ENCODE measurements around the gene A2M. TPM values are rescaled to one million over a fixed set of nuclear protein-coding genes. Genes with fewer than 3 reads are reported as not detected.

The A2M gene
- total RNA-seq, 1 donor from 2014 or later, result 1.1 TPM

- no peak for TF ChIP-seq CTCF (IDR thresholded peaks at IDR 0.05; ENCODE audit: insufficient read depth, low read length, severe bottlenecking)
- FAIRE-seq (no peak), DNase-seq (ENCODE audit: low read depth) (peak; percentile 12)
- Histone ChIP-seq H3K4me3 (ENCODE audit: low read depth, low read length) (no peak overlapping the region), H3K27me3 (ENCODE audit: control insufficient read depth, insufficient read depth, low read length) (no peaks in the 10 kb centered on the region), H3K36me3 (ENCODE audit: control insufficient read depth, insufficient read depth, low read length) (no peaks in the 10 kb centered on the region)
Measured at GRCh38 chr12:9118158-9118557, 2.4 kb upstream of the A2M start.

- FAIRE-seq, result no peak
- DNase-seq (ENCODE audit: low read depth), result peak; percentile 69
- H3K4me3 ChIP-seq (ENCODE audit: low read depth, low read length), result no peak overlapping the region
Measured at GRCh38 chr12:9114946-9115345, 773 bp downstream of the A2M start.

GRCh38 chr12:9113987-9114309 lies 1.8 kb downstream of the A2M start:
- no peak overlapping the region for H3K4me3 ChIP-seq (ENCODE audit: low read depth, low read length)
- DNase-seq (ENCODE audit: low read depth) (no peak), FAIRE-seq (no peak)
- no peak for TF ChIP-seq CTCF (IDR thresholded peaks at IDR 0.05; ENCODE audit: insufficient read depth, low read length, severe bottlenecking)
- H3K27me3 ChIP-seq (ENCODE audit: control insufficient read depth, insufficient read depth, low read length), result no peaks in the 10 kb centered on the region
- no peaks in the 10 kb centered on the region for H3K36me3 ChIP-seq (ENCODE audit: control insufficient read depth, insufficient read depth, low read length)

More at GRCh38 chr12:9114946-9115345, 773 bp downstream of the A2M start:
- TF ChIP-seq CTCF (IDR thresholded peaks at IDR 0.05; ENCODE audit: insufficient read depth, low read length, severe bottlenecking), result no peak
- Histone ChIP-seq H3K36me3 (ENCODE audit: control insufficient read depth, insufficient read depth, low read length) (no peaks in the 10 kb centered on the region), H3K27me3 (ENCODE audit: control insufficient read depth, insufficient read depth, low read length) (no peaks in the 10 kb centered on the region)

- no peak for TF ChIP-seq CTCF (IDR thresholded peaks at IDR 0.05; ENCODE audit: insufficient read depth, low read length, severe bottlenecking)
- Histone ChIP-seq H3K36me3 (ENCODE audit: control insufficient read depth, insufficient read depth, low read length) (no peaks in the 10 kb centered on the region), H3K4me3 (ENCODE audit: low read depth, low read length) (no peak overlapping the region), H3K27me3 (ENCODE audit: control insufficient read depth, insufficient read depth, low read length) (no peaks in the 10 kb centered on the region)
- FAIRE-seq (no peak), DNase-seq (ENCODE audit: low read depth) (no peak)
Measured at GRCh38 chr12:9113296-9113986, 2.3 kb downstream of the A2M start.

- DNase-seq (ENCODE audit: low read depth) (no peak), FAIRE-seq (no peak)
- Histone ChIP-seq H3K4me3 (ENCODE audit: low read depth, low read length) (no peak overlapping the region), H3K27me3 (ENCODE audit: control insufficient read depth, insufficient read depth, low read length) (no peaks in the 10 kb centered on the region), H3K36me3 (ENCODE audit: control insufficient read depth, insufficient read depth, low read length) (no peaks in the 10 kb centered on the region)
- no peak for TF ChIP-seq CTCF (IDR thresholded peaks at IDR 0.05; ENCODE audit: insufficient read depth, low read length, severe bottlenecking)
Measured at GRCh38 chr12:9112076-9112853, 3.5 kb downstream of the A2M start.
